ENCODE data around the gene ZNF575.

DNA sequence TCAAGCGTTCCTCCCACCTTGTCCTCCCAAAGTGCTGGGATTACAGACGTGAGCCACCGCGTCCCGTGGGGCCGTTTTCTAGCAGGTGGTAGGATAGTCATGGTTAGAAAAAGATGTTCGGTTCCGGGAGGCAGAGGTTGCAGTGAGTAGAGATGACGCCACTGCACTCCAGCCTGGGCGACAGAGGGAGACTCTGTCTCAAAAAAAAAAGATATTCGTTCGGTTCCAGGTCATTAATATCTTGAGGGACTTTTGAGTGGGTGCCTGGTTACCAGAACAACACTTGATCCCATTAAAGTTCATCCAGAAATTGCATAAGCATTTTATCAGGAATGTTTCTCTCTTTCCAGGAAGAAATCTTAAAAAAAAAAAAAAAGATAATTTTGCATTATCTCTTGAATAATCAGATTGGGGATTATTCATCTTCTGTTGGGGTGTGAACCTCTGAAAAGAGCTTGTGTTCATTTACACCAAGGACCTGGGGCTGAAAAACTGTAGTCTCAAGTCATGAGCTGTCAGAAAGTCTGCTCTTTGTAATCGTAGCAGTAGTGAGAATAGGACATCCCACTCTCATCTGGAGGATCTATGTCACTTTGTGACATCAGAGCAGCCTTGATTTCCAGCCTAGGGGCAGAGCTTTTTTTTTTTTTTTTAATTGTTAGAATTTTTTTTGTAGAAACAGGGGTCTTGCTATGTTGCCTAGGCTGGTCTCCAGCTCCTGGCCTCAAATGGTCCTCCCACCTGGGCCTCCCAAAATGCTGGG is 4.9 kb upstream of the ZNF575 start:
- TF ChIP-seq, protein P1, sequence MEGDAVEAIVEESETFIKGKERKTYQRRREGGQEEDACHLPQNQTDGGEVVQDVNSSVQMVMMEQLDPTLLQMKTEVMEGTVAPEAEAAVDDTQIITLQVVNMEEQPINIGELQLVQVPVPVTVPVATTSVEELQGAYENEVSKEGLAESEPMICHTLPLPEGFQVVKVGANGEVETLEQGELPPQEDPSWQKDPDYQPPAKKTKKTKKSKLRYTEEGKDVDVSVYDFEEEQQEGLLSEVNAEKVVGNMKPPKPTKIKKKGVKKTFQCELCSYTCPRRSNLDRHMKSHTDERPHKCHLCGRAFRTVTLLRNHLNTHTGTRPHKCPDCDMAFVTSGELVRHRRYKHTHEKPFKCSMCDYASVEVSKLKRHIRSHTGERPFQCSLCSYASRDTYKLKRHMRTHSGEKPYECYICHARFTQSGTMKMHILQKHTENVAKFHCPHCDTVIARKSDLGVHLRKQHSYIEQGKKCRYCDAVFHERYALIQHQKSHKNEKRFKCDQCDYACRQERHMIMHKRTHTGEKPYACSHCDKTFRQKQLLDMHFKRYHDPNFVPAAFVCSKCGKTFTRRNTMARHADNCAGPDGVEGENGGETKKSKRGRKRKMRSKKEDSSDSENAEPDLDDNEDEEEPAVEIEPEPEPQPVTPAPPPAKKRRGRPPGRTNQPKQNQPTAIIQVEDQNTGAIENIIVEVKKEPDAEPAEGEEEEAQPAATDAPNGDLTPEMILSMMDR (conservative IDR thresholded peaks at IDR 0.05; ENCODE audit: low read length): no peak
- no peak for TF ChIP-seq EZH2phosphoT487 (IDR thresholded peaks at IDR 0.05; ENCODE audit: borderline replicate concordance)
